ENCODE data around the gene SIGLEC1.

SIGLEC1 gene

DNA sequence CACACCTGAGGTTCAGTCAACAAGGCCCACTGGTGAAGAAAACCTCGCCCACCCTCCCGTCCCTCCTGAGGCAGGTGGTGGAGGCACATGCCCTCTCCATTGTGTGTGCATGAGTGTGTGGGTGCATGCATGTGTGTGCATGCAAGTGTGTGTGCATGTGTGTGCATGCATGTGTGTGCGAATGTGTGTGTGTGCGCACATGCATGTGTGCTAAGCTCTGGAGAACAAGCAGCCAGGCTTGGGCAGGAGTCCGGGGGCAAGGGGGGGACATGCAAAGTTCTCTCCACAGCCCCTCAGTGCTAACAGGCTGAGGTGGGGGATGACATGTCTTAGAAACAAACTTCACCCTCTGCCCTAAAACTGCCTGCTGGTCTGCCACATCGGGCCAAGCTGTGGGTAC lies 17.0 kb upstream of the SIGLEC1 start:
- TF ChIP-seq, protein P1, sequence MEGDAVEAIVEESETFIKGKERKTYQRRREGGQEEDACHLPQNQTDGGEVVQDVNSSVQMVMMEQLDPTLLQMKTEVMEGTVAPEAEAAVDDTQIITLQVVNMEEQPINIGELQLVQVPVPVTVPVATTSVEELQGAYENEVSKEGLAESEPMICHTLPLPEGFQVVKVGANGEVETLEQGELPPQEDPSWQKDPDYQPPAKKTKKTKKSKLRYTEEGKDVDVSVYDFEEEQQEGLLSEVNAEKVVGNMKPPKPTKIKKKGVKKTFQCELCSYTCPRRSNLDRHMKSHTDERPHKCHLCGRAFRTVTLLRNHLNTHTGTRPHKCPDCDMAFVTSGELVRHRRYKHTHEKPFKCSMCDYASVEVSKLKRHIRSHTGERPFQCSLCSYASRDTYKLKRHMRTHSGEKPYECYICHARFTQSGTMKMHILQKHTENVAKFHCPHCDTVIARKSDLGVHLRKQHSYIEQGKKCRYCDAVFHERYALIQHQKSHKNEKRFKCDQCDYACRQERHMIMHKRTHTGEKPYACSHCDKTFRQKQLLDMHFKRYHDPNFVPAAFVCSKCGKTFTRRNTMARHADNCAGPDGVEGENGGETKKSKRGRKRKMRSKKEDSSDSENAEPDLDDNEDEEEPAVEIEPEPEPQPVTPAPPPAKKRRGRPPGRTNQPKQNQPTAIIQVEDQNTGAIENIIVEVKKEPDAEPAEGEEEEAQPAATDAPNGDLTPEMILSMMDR (IDR thresholded peaks at IDR 0.05; ENCODE audit: low read depth, low read length): no peak
- no peak for DNase-seq (ENCODE audit: low read depth, low spot score)
- in situ Hi-C loops (cut with HindIII; ENCODE audit: low sequenced_read_pairs): no loop called here
- no peak overlapping the region for H3K4me3 ChIP-seq (ENCODE audit: low read depth, low read length)

GRCh38 chr20:3728876-3729275 lies 16.5 kb upstream of the SIGLEC1 start:
- H3K4me3 ChIP-seq (ENCODE audit: low read depth, low read length): no peak overlapping the region
- DNase-seq (ENCODE audit: low read depth, low spot score): no peak
- TF ChIP-seq, protein P1 (IDR thresholded peaks at IDR 0.05; ENCODE audit: low read depth, low read length): no peak
- in situ Hi-C loops (cut with HindIII; ENCODE audit: low sequenced_read_pairs): no loop called here

GRCh38 chr20:3728354-3728753 lies 16.0 kb upstream of the SIGLEC1 start:
- TF ChIP-seq, protein P1 (IDR thresholded peaks at IDR 0.05; ENCODE audit: low read depth, low read length): no peak
- no peak for DNase-seq (ENCODE audit: low read depth, low spot score)
- H3K4me3 ChIP-seq (ENCODE audit: low read depth, low read length): no peak overlapping the region
- in situ Hi-C loops (cut with HindIII; ENCODE audit: low sequenced_read_pairs): no loop called here

- no peak overlapping the region for H3K4me3 ChIP-seq (ENCODE audit: low read depth, low read length)
Observed at GRCh38 chr20:3727401-3728021, 15.1 kb upstream of the SIGLEC1 start.

GRCh38 chr20:3724356-3724755 lies 12.0 kb upstream of the SIGLEC1 start:
- H3K4me3 ChIP-seq (ENCODE audit: low read depth, low read length): no peak overlapping the region
- in situ Hi-C loops (cut with HindIII; ENCODE audit: low sequenced_read_pairs): no loop called here
- TF ChIP-seq, protein P1 (IDR thresholded peaks at IDR 0.05; ENCODE audit: low read depth, low read length): no peak
- DNase-seq (ENCODE audit: low read depth, low spot score): no peak

More at GRCh38 chr20:3727401-3728021, 15.1 kb upstream of the SIGLEC1 start:
- no peak for DNase-seq (ENCODE audit: low read depth, low spot score)
- in situ Hi-C loops (cut with HindIII; ENCODE audit: low sequenced_read_pairs): no loop called here
- TF ChIP-seq, protein P1 (IDR thresholded peaks at IDR 0.05; ENCODE audit: low read depth, low read length): no peak

- DNase-seq (ENCODE audit: low read depth, low spot score): no peak
- TF ChIP-seq, protein P1 (IDR thresholded peaks at IDR 0.05; ENCODE audit: low read depth, low read length): no peak
- H3K4me3 ChIP-seq (ENCODE audit: low read depth, low read length): no peak overlapping the region
- in situ Hi-C loops (cut with HindIII; ENCODE audit: low sequenced_read_pairs): no loop called here
Observed at GRCh38 chr20:3723284-3723683, 10.9 kb upstream of the SIGLEC1 start.

Measured in astrocyte of the spinal cord (primary cell).